ENCODE measurements around the gene LRTM2.

GRCh38 chr12:1839464-1839863 lies 19.1 kb downstream of the LRTM2 start:
- no peak for TF ChIP-seq CTCF (optimal IDR thresholded peaks at IDR 0.05 in 1 of 3, IDR thresholded peaks at IDR 0.05 in 1 of 3, conservative IDR thresholded peaks at IDR 0.05 in 1 of 3; ENCODE audit: extremely low read depth in 1 of 3, insufficient read depth in 2 of 3, low read length in 3 of 3)
- no peak for TF ChIP-seq EZH2 (IDR thresholded peaks at IDR 0.05; ENCODE audit: low read length)
